ENCODE data around the gene PAFAH1B1. TPM values are rescaled to one million over a fixed set of nuclear protein-coding genes. Genes with fewer than 3 reads are reported as not detected.
A peak's percentile ranks its signal among the peaks of the same experiment; 100 is the strongest.

Gene PAFAH1B1
- total RNA-seq, 1 experiment from 2014 or later: 114 TPM

DNA sequence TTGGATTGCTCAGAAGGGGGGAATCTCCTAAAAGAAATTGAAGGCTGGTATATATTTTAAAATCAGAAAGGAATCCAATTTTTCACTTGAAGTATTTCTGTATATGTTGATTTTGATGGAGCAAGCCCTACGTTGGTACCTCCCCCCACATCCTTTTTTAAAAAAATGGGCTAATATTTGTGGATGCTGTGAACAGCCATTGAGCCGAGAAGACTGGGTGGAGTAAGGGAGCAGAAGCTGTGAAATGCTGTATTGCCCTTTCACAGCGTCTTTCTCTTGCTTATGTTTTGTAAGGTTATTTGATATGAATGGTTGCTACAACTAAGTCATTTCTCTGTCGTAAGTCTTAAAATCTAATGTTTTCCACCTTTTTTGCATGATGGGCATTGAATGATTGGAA lies 2.3 kb downstream of the PAFAH1B1 start:
- Mint-ChIP-seq H3K27ac (no peak overlapping the region), H3K36me3 (peaks cover 3% of the 10 kb centered on the region), H3K27me3 (ENCODE audit: low read depth) (no peaks in the 10 kb centered on the region), H3K9me3 (no peaks in the 10 kb centered on the region), H3K4me3 (peak overlapping the region; percentile 91), H3K4me1 (peaks cover 40% of the 10 kb centered on the region)
- no peak for DNase-seq (ENCODE audit: low spot score)
- TF ChIP-seq, protein P1, sequence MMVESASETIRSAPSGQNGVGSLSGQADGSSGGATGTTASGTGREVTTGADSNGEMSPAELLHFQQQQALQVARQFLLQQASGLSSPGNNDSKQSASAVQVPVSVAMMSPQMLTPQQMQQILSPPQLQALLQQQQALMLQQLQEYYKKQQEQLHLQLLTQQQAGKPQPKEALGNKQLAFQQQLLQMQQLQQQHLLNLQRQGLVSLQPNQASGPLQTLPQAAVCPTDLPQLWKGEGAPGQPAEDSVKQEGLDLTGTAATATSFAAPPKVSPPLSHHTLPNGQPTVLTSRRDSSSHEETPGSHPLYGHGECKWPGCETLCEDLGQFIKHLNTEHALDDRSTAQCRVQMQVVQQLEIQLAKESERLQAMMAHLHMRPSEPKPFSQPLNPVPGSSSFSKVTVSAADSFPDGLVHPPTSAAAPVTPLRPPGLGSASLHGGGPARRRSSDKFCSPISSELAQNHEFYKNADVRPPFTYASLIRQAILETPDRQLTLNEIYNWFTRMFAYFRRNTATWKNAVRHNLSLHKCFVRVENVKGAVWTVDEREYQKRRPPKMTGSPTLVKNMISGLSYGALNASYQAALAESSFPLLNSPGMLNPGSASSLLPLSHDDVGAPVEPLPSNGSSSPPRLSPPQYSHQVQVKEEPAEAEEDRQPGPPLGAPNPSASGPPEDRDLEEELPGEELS (CRISPR knock-in tag; IDR thresholded peaks at IDR 0.05): no peak
- TF ChIP-seq, protein P2, sequence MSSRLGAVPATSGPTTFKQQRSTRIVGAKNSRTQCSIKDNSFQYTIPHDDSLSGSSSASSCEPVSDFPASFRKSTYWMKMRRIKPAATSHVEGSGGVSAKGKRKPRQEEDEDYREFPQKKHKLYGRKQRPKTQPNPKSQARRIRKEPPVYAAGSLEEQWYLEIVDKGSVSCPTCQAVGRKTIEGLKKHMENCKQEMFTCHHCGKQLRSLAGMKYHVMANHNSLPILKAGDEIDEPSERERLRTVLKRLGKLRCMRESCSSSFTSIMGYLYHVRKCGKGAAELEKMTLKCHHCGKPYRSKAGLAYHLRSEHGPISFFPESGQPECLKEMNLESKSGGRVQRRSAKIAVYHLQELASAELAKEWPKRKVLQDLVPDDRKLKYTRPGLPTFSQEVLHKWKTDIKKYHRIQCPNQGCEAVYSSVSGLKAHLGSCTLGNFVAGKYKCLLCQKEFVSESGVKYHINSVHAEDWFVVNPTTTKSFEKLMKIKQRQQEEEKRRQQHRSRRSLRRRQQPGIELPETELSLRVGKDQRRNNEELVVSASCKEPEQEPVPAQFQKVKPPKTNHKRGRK (CRISPR knock-in tag; IDR thresholded peaks at IDR 0.05; ENCODE audit: borderline replicate concordance): no peak
- no peak for TF ChIP-seq SMAD3 (CRISPR knock-in tag; IDR thresholded peaks at IDR 0.05; ENCODE audit: borderline replicate concordance)
- POLR2A ChIA-PET: no interaction called here
- CTCF ChIA-PET: interaction anchor here (0.6 kb wide), 1 partner anchor 166 kb away, joined by 4 read pairs; no protein-coding TSS in a partner anchor
- no peak for ATAC-seq

DNA sequence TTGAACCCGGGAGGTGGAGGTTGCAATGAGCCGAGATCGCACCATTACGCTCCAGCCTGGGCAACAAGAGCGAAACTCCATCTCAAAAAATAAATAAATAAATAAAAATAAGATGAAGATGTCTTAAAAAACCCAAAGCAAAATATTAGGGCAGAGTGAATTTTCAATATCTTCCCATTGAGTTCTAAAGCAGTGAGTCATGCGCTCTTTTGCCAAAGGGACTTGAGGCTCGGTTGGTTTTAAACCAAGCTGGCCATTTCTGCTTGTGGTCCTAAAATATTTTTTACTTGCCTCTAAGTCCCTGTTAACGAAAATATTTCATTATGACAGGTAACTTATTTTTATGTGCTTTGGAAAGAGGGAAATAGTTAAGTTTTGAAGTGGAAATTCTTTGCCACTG lies 4.7 kb downstream of the PAFAH1B1 start:
- CTCF ChIA-PET: interaction anchor here (0.6 kb wide), 1 partner anchor 58 kb away, joined by 4 read pairs; no protein-coding TSS in a partner anchor
- TF ChIP-seq, protein P3, sequence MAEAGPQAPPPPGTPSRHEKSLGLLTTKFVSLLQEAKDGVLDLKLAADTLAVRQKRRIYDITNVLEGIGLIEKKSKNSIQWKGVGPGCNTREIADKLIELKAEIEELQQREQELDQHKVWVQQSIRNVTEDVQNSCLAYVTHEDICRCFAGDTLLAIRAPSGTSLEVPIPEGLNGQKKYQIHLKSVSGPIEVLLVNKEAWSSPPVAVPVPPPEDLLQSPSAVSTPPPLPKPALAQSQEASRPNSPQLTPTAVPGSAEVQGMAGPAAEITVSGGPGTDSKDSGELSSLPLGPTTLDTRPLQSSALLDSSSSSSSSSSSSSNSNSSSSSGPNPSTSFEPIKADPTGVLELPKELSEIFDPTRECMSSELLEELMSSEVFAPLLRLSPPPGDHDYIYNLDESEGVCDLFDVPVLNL (CRISPR knock-in tag; IDR thresholded peaks at IDR 0.05; ENCODE audit: borderline replicate concordance, low read depth): no peak
- TF ChIP-seq CBFB (CRISPR knock-in tag; IDR thresholded peaks at IDR 0.05; ENCODE audit: low read depth): no peak
- TF ChIP-seq, protein P4, sequence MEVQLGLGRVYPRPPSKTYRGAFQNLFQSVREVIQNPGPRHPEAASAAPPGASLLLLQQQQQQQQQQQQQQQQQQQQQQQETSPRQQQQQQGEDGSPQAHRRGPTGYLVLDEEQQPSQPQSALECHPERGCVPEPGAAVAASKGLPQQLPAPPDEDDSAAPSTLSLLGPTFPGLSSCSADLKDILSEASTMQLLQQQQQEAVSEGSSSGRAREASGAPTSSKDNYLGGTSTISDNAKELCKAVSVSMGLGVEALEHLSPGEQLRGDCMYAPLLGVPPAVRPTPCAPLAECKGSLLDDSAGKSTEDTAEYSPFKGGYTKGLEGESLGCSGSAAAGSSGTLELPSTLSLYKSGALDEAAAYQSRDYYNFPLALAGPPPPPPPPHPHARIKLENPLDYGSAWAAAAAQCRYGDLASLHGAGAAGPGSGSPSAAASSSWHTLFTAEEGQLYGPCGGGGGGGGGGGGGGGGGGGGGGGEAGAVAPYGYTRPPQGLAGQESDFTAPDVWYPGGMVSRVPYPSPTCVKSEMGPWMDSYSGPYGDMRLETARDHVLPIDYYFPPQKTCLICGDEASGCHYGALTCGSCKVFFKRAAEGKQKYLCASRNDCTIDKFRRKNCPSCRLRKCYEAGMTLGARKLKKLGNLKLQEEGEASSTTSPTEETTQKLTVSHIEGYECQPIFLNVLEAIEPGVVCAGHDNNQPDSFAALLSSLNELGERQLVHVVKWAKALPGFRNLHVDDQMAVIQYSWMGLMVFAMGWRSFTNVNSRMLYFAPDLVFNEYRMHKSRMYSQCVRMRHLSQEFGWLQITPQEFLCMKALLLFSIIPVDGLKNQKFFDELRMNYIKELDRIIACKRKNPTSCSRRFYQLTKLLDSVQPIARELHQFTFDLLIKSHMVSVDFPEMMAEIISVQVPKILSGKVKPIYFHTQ (CRISPR knock-in tag; IDR thresholded peaks at IDR 0.05): no peak
- TF ChIP-seq RORB (CRISPR knock-in tag; IDR thresholded peaks at IDR 0.05): no peak
- TF ChIP-seq NFYB (CRISPR knock-in tag; conservative IDR thresholded peaks at IDR 0.05; ENCODE audit: low read depth): no peak
- TF ChIP-seq ZNF219 (CRISPR knock-in tag; IDR thresholded peaks at IDR 0.05; ENCODE audit: borderline replicate concordance): no peak
- TF ChIP-seq ZNF396 (CRISPR knock-in tag; IDR thresholded peaks at IDR 0.05; ENCODE audit: borderline replicate concordance): no peak
- TF ChIP-seq NFATC4 (CRISPR knock-in tag; IDR thresholded peaks at IDR 0.05): no peak
- TF ChIP-seq ZNF232 (CRISPR knock-in tag; IDR thresholded peaks at IDR 0.05): no peak
- TF ChIP-seq SP1 (CRISPR knock-in tag; conservative IDR thresholded peaks at IDR 0.05): no peak
- no peak for TF ChIP-seq MYBL2 (CRISPR knock-in tag; IDR thresholded peaks at IDR 0.05)
- no peak for TF ChIP-seq ATF1 (CRISPR knock-in tag; IDR thresholded peaks at IDR 0.05)
- TF ChIP-seq, protein P5, sequence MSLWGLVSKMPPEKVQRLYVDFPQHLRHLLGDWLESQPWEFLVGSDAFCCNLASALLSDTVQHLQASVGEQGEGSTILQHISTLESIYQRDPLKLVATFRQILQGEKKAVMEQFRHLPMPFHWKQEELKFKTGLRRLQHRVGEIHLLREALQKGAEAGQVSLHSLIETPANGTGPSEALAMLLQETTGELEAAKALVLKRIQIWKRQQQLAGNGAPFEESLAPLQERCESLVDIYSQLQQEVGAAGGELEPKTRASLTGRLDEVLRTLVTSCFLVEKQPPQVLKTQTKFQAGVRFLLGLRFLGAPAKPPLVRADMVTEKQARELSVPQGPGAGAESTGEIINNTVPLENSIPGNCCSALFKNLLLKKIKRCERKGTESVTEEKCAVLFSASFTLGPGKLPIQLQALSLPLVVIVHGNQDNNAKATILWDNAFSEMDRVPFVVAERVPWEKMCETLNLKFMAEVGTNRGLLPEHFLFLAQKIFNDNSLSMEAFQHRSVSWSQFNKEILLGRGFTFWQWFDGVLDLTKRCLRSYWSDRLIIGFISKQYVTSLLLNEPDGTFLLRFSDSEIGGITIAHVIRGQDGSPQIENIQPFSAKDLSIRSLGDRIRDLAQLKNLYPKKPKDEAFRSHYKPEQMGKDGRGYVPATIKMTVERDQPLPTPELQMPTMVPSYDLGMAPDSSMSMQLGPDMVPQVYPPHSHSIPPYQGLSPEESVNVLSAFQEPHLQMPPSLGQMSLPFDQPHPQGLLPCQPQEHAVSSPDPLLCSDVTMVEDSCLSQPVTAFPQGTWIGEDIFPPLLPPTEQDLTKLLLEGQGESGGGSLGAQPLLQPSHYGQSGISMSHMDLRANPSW (CRISPR knock-in tag; conservative IDR thresholded peaks at IDR 0.05; ENCODE audit: low read depth): no peak
- TF ChIP-seq ZNF317 (CRISPR knock-in tag; IDR thresholded peaks at IDR 0.05; ENCODE audit: borderline replicate concordance, low read depth): no peak
- no peak for TF ChIP-seq ZNF416 (CRISPR knock-in tag; IDR thresholded peaks at IDR 0.05)
- no peak for TF ChIP-seq SMAD3 (CRISPR knock-in tag; IDR thresholded peaks at IDR 0.05; ENCODE audit: borderline replicate concordance)
- no peak for TF ChIP-seq FOXJ3 (CRISPR knock-in tag; IDR thresholded peaks at IDR 0.05; ENCODE audit: borderline replicate concordance)
- TF ChIP-seq SOX15 (CRISPR knock-in tag; IDR thresholded peaks at IDR 0.05): no peak
- no peak for TF ChIP-seq NR3C1 (CRISPR knock-in tag; conservative IDR thresholded peaks at IDR 0.05; ENCODE audit: low read depth)

More for the DNA sequence above, 4.7 kb downstream of the PAFAH1B1 start:
- H3K4me1 Mint-ChIP-seq: peaks cover 54% of the 10 kb centered on the region
- ATAC-seq: no peak
- H3K4me3 Mint-ChIP-seq: no peak overlapping the region
- POLR2A ChIA-PET: no interaction called here
- no peak for DNase-seq (ENCODE audit: low spot score)
- no peak overlapping the region for H3K27ac Mint-ChIP-seq
- no peaks in the 10 kb centered on the region for H3K9me3 Mint-ChIP-seq
- peaks cover 3% of the 10 kb centered on the region for H3K36me3 Mint-ChIP-seq
- no peaks in the 10 kb centered on the region for H3K27me3 Mint-ChIP-seq (ENCODE audit: low read depth)

Measured in WTC11 (cell line).